HCT116 (cell line): ENCODE measurements around the gene TMEM50A. TPM values are rescaled to one million over a fixed set of nuclear protein-coding genes. Genes with fewer than 3 reads are reported as not detected.

Experiments used
- total RNA-seq: library from RNA; stranded (reverse); gene quantifications from one replicate; pipeline ENCODE4 v1.2.1, GENCODE V29; 2021; ENCODE audit not compliant: unreplicated experiment

TMEM50A gene
- total RNA-seq, 1 experiment from 2014 or later, result 80.7 TPM

Other genes starting within 250 kb of the TMEM50A start
- 40.4 TPM for gene SYF2, start 105.8 kb upstream of the TMEM50A start, total RNA-seq
- gene RSRP1, start 90.9 kb upstream of the TMEM50A start, total RNA-seq, result 82.9 TPM
- not detected for gene RHD, start 65.8 kb upstream of the TMEM50A start, total RNA-seq
- 0.64 TPM for gene RHCE, start 82.5 kb downstream of the TMEM50A start, total RNA-seq
- 9.8 TPM for gene MACO1, start 92.6 kb downstream of the TMEM50A start, total RNA-seq
- gene LDLRAP1, start 205.3 kb downstream of the TMEM50A start, total RNA-seq, result 26.0 TPM